T-helper 17 cell (primary cell): Measurements from ENCODE around the gene CLIC5. TPM values are rescaled to one million over a fixed set of nuclear protein-coding genes. Genes with fewer than 3 reads are reported as not detected.
A peak's percentile ranks its signal among the peaks of the same experiment; 100 is the strongest.

ENCODE experiments used
- ATAC-seq: fragments of 150-1000 bp; cut with Tn5 transposase; 2 replicates; pipeline ENCODE4 v1.10.0; 2021; ENCODE audit warnings: mild to moderate bottlenecking, moderate library complexity
- DNase-seq, 3 donors: peaks; one replicate each; pipeline versions ENCODE4 v3.0.0 to v3.0.0-alpha.2; 2020 to 2021
- H3K9me3 ChIP-seq: one replicate; pipeline ENCODE4 v1.7.0; 2013; ENCODE audit warnings: low read length, mild to moderate bottlenecking; ENCODE audit not compliant: control insufficient read depth, poor library complexity, severe bottlenecking
- H3K27ac Mint-ChIP-seq: one replicate; pipeline ENCODE4 v1.8.0; 2022; ENCODE audit warnings: mild to moderate bottlenecking, moderate library complexity, mixed read lengths
- H3K27me3 Mint-ChIP-seq: one replicate; pipeline ENCODE4 v1.8.0; 2022; ENCODE audit warnings: mixed read lengths
- H3K36me3 Mint-ChIP-seq: one replicate; pipeline ENCODE4 v1.8.0; 2022; ENCODE audit warnings: low read depth, mixed read lengths
- H3K4me1 Mint-ChIP-seq: one replicate; pipeline ENCODE4 v1.8.0; 2022; ENCODE audit warnings: mild to moderate bottlenecking, mixed read lengths
- H3K4me3 Mint-ChIP-seq: one replicate; pipeline ENCODE4 v1.8.0; 2022; ENCODE audit warnings: mild to moderate bottlenecking, moderate library complexity, mixed read lengths
- total RNA-seq, 4 donors: library from RNA in 2 of 4; stranded (reverse) in 2 of 4; gene quantifications; one replicate each; pipeline ENCODE4 v1.2.3 and lab custom pipeline; 2022 to 2026

The CLIC5 gene
- total RNA-seq, 2 donors from 2014 or later, result 7.2 to 10.1 TPM

DNA sequence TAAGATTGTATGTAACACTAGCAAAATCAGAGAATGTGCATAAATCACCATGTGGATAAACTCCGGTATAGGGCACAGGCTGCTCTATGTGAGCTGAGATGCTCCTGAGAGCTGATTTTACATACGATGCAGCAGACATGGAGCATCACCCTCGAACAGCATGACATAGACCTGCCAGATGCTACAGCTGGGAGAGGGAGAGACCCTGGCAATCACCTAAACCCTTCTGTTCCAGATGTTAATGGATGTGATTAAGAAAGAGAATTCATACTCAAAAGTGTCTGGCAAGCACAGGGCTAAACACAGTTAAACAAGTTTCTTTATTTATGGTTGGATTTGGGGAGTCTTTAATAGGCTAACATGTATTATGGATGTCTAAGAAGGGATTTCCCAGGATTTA, 157.0 kb downstream of the CLIC5 start:
- no peaks in the 10 kb centered on the region for H3K36me3 Mint-ChIP-seq
- peaks cover 2% of the 10 kb centered on the region for H3K4me1 Mint-ChIP-seq
- ATAC-seq, result no peak
- no peak overlapping the region for H3K27ac Mint-ChIP-seq
- no peak overlapping the region for H3K4me3 Mint-ChIP-seq
- no peaks in the 10 kb centered on the region for H3K9me3 ChIP-seq
- no peak for DNase-seq
- peaks cover 31% of the 10 kb centered on the region for H3K27me3 Mint-ChIP-seq

DNA sequence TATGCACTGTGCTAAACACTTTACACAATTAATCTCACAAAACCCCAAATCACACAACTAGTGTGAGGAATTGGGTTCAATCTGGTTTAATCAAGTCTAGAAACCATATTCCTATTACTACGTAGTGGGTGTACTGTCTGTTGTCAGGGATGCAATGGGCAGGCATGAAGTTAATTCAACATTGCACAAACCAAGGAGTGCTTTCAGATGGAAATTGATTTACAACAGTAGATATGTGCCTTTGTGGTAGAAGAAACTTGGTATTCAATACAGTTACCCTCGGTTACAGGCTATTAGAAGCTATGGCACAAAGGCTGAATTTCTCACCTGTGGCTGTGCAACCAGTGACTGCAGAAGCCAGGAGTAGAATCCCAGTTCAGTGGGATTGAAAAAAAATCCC, 157.8 kb downstream of the CLIC5 start:
- no peaks in the 10 kb centered on the region for H3K9me3 ChIP-seq
- Mint-ChIP-seq H3K27ac (no peak overlapping the region), H3K4me3 (no peak overlapping the region), H3K27me3 (peaks cover 33% of the 10 kb centered on the region), H3K4me1 (peaks cover 2% of the 10 kb centered on the region), H3K36me3 (no peaks in the 10 kb centered on the region)
- ATAC-seq, result no peak
- no peak for DNase-seq

DNA sequence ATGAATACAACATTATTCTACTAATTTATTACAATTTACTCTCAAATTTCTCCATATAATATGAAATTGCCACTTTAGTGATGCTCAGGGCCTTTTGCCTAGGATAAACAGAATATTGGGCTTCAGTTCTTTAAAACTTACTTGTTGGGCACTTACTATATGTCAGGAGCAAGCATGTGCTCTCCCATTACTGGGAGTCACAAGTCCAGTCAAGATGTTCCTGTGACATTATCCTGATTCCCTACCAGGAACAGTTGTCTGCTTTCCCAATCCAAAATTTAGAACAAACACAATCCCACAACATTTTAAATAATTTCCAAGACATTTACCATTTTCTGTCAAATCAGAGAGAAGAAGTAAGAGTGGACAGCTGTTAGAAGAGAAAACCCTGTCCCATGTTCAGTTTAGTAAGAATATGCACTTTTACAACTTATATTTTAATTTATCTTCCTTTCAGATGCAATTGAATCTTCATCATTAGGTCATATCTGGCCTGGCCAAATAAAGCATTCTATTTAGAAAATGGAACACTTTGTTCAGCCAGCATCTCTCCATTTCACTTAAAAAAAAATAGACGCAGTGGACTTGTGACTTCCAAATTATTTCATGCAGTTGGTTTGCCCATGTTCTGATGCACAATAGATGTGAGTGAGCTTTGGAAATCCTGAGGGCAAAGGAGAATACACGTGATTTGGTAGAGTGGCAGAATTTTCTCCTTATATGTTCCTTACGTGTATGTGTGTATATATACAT, 159.8 kb downstream of the CLIC5 start:
- Mint-ChIP-seq H3K27ac (no peak overlapping the region), H3K4me1 (peaks cover 2% of the 10 kb centered on the region), H3K27me3 (peaks cover 42% of the 10 kb centered on the region), H3K36me3 (no peaks in the 10 kb centered on the region), H3K4me3 (no peak overlapping the region)
- DNase-seq (no peak), ATAC-seq (no peak)
- H3K9me3 ChIP-seq, result no peaks in the 10 kb centered on the region

DNA sequence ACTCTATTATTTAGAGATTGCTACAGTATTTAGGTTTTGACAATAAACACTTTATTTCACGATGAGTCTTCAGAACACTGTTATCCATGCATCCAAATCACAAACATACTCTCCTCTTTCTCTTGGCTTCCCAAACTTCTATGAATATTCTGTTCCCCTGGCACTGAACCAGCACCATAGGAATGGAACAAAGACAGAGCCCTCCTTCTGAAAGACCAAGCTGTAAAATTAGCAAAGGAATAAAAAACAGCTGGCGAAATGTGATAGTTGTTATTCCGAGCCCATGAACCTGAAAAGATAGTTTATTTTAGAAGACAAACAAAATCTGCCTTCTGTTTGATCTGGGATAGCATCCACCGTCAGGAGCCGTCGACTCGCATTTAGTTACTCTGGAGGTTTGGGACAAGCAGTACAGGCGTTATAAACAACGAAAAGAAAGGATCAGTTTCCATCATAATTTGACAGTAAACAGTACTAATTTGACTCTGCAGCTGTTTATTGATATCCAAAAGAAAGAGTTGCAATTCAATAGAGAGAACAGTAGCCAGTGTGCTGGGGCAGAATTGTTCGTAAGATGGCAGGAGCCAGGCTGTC, 161.4 kb downstream of the CLIC5 start:
- DNase-seq (no peak), ATAC-seq (no peak)
- peaks cover 41% of the 10 kb centered on the region for H3K27me3 Mint-ChIP-seq
- no peak overlapping the region for H3K27ac Mint-ChIP-seq
- H3K9me3 ChIP-seq, result no peaks in the 10 kb centered on the region
- peaks cover 2% of the 10 kb centered on the region for H3K4me1 Mint-ChIP-seq
- H3K4me3 Mint-ChIP-seq, result no peak overlapping the region
- no peaks in the 10 kb centered on the region for H3K36me3 Mint-ChIP-seq

DNA sequence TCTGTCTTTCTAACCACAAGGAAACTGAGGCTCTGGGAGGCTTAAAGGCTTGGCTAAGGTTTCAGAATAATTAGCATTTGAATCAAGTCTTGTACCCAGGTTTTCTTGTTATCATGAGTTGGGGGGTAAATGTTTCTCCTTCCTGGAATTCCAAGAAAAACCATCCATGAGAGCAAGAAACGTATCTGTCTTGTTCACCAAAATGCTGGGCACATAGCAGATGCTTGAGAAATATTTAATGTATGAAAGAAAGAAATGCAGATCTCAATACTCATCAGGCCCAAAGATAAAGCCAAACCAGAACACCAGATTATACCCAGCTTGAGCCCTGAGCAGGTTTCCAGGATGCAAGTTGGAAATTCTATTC, 164.6 kb downstream of the CLIC5 start:
- H3K4me3 Mint-ChIP-seq, result no peak overlapping the region
- peaks cover 28% of the 10 kb centered on the region for H3K27me3 Mint-ChIP-seq
- DNase-seq (no peak), ATAC-seq (no peak)
- H3K27ac Mint-ChIP-seq, result no peak overlapping the region
- no peaks in the 10 kb centered on the region for H3K4me1 Mint-ChIP-seq
- no peaks in the 10 kb centered on the region for H3K9me3 ChIP-seq
- no peaks in the 10 kb centered on the region for H3K36me3 Mint-ChIP-seq

DNA sequence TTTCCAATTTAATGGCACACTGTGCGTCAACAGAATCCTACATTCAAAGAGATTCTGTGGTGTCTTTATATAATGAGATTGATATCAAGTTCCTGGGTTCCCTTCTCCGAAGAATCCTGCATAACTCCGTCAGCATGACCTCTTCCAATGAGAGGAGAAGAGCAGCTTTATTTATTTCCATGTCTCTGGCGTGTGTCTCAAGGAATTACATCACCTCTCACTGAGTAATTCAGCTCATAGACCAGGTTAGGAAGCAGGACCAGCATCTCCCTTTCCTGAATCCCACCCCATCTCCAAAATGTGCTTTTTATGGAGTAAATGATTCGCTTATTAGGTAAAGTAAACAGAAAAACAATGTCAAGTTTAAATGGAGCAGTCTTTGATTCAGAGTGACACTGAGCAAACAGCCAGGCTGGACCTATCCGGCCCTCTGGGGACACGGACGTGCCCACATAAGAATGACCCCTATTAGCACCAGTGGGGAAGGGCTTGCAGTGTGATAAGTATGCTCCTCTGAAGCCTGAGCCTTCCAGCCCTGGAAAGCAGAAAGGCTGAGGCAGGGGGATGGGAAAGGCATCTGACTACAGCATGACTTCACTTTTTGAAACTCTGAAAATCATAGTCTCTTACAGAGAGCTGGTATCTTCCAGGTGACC, 165.2 kb downstream of the CLIC5 start:
- Mint-ChIP-seq H3K27me3 (peaks cover 28% of the 10 kb centered on the region), H3K36me3 (no peaks in the 10 kb centered on the region), H3K27ac (no peak overlapping the region), H3K4me1 (no peaks in the 10 kb centered on the region), H3K4me3 (no peak overlapping the region)
- ATAC-seq, result no peak
- DNase-seq, result no peak
- H3K9me3 ChIP-seq, result no peaks in the 10 kb centered on the region

DNA sequence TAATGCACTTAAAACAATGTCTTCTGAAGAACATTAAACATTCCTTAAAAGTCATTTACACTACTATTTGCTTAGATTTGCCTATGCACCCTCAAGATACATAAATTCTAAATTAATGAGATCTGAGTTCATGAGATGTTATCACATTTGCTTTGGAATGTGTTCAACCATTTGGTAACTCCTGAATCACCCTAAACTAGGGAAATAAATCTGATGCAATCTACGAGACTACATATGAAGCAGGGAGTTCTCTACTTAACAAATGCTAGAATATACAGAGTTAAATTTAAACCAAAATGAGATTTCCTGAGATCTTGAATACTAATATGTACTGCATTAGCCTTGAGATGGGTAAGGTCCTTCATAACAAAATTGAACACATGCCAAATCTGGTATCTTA, 170.1 kb downstream of the CLIC5 start:
- peaks cover 2% of the 10 kb centered on the region for H3K4me1 Mint-ChIP-seq
- H3K27ac Mint-ChIP-seq, result no peak overlapping the region
- DNase-seq (no peak), ATAC-seq (no peak)
- no peaks in the 10 kb centered on the region for H3K9me3 ChIP-seq
- H3K36me3 Mint-ChIP-seq, result no peaks in the 10 kb centered on the region
- H3K27me3 Mint-ChIP-seq, result peaks cover 9% of the 10 kb centered on the region
- no peak overlapping the region for H3K4me3 Mint-ChIP-seq

DNA sequence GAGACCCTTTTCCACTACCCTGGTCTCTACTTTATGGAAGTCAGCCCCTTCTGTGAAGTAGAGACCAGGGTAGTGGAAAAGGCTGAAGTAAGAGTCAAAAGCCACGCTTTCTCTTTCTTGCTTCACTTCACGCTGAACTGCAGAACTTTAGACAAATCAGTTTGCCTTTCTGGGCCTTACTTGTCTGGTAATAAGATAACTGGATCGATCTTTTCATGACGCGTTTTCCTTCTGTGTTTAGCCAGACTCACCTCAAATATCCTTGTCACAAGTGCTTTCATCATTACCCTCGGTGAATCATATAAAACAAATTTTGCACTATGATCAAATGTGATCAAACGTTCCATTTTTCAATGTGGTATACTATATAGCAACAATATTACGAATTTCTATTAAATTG, 170.7 kb downstream of the CLIC5 start:
- DNase-seq (no peak), ATAC-seq (no peak)
- H3K36me3 Mint-ChIP-seq, result no peaks in the 10 kb centered on the region
- no peak overlapping the region for H3K4me3 Mint-ChIP-seq
- H3K9me3 ChIP-seq, result no peaks in the 10 kb centered on the region
- peaks cover 7% of the 10 kb centered on the region for H3K27me3 Mint-ChIP-seq
- H3K27ac Mint-ChIP-seq, result no peak overlapping the region
- peaks cover 2% of the 10 kb centered on the region for H3K4me1 Mint-ChIP-seq

DNA sequence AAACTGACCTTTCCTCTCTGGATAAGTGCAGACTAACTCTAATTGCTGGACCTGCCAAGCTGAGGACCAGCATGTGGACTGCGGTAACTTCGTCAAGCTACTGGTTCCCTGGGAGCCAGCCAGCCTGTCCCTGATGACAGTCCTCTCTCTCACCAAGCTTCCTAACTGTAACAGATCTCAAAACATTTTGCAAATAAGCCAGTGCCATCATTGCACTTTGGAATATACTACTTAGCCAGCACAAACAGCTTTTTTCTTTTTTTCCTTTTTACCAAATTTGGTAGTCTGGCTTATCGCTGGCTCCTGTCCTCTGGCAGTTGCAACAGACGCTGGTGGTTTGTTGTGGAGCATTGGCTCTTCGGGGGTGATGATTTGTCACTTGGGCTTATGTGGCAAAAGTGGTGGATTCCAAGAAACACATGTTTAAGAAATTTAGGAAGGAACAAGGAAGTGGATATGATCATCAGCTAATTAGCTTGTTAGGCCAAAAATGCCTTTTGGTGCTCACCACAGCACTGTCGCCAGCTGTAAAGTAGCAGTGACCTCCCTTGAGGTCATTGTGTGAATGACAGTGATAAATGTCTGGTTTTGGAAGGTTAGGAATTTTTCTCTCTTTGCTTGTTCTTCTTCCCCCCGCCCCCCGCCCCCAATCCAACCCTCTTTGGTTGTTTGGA, 171.7 kb downstream of the CLIC5 start:
- ATAC-seq, result no peak
- Mint-ChIP-seq H3K36me3 (no peaks in the 10 kb centered on the region), H3K27me3 (peaks cover 4% of the 10 kb centered on the region), H3K27ac (no peak overlapping the region), H3K4me1 (peaks cover 2% of the 10 kb centered on the region), H3K4me3 (no peak overlapping the region)
- H3K9me3 ChIP-seq, result no peaks in the 10 kb centered on the region
- DNase-seq, result no peak

DNA sequence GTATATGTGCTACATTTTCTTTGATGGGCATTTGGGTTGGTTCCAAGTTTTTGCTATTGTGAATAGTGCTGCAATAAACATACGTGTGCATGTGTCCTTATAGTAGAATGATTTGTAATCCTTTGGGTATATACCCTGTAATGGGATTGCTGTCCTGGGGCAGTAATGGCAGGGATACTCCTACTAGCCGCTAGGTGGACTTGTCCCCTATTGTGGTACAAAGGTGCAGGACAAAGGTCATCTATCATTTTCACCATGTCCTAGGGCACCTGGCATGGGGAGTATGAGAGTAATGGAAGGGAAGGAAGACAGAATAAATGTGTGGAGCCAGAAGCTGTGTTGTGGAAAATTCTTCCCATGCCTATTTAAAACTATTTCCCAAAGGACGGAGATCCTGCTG, 174.6 kb downstream of the CLIC5 start:
- ATAC-seq (no peak), DNase-seq (no peak)
- Mint-ChIP-seq H3K4me3 (no peak overlapping the region), H3K36me3 (no peaks in the 10 kb centered on the region), H3K27ac (no peak overlapping the region), H3K27me3 (peaks cover 4% of the 10 kb centered on the region), H3K4me1 (peaks cover 26% of the 10 kb centered on the region)
- no peaks in the 10 kb centered on the region for H3K9me3 ChIP-seq

DNA sequence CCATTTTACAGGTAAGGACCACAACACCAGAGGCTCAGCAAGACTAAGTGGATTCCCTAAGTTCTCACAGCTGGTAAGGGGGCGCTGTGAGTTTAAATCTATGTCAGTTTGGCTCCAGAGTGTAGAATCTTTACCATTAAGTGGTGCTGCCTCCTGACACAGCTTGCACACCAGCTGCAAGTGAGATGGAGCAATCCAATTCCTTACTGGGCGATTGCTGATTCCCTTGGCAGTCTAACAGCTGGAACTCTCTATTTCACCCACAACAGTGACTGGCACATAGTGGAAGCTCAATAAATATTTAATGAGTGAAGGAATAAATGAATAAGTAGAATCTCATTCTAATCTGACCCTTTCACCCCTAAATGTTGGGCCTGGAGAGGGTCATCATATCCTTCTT, 176.7 kb downstream of the CLIC5 start:
- peak overlapping the region; percentile 66 for H3K27ac Mint-ChIP-seq
- peaks cover 31% of the 10 kb centered on the region for H3K4me1 Mint-ChIP-seq
- no peaks in the 10 kb centered on the region for H3K9me3 ChIP-seq
- H3K4me3 Mint-ChIP-seq, result no peak overlapping the region
- no peak for ATAC-seq
- peaks cover 4% of the 10 kb centered on the region for H3K27me3 Mint-ChIP-seq
- H3K36me3 Mint-ChIP-seq, result no peaks in the 10 kb centered on the region
- DNase-seq, result no peak

DNA sequence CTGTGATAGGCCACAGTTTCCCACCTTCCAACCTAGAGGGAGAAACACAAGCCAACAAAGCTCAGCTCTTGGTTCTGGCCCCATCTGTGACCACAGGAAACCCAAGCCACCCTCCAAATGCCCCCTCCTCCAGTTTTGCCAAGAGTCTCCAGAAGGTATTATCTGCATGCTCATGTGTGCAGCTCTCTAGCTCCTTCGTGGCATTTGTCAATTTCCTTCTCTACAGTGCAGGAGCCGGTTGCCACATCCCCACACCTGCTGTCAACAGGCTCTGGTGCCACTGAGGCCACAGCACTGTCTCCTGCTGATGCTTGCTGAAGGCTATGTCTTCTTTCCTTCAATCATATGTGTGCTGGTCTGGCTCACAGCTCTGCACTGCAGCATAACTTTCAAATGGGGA, 177.2 kb downstream of the CLIC5 start:
- H3K4me3 Mint-ChIP-seq, result peak overlapping the region; percentile 39
- DNase-seq (no peak), ATAC-seq (no peak)
- H3K36me3 Mint-ChIP-seq, result no peaks in the 10 kb centered on the region
- peaks cover 31% of the 10 kb centered on the region for H3K4me1 Mint-ChIP-seq
- peaks cover 4% of the 10 kb centered on the region for H3K27me3 Mint-ChIP-seq
- peak overlapping the region; percentile 66 for H3K27ac Mint-ChIP-seq
- H3K9me3 ChIP-seq, result no peaks in the 10 kb centered on the region

DNA sequence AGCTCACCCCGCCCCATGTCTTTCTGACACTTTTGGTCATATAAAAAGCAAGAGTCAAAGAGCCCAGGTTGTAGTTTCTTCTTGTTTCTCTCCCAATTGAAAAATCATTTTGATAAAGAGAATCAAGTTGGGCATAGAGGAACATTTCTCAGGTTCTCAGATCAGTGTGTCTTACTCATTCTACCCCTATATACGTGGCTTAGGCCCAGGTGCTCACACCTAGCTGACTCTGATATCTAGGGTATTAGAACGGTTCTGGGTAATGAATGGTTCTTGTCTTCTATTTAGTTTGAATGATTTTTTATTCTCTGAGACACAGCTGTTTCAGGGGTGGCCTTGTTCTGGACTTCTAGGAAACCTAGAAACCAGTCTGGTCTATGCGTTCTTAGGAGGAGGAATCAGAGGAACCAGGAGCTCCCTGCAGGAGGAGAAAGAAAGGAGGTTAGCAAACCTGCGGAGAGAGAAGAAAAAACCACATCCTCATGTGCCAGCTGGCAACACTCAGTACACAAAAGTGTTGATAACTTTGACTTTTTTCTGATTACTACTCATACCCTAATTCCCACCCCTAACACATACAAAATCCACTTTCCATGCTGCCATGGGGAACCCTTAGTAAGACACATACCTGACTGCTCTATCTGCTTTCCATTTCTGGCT, 178.0 kb downstream of the CLIC5 start:
- Mint-ChIP-seq H3K36me3 (no peaks in the 10 kb centered on the region), H3K27me3 (peaks cover 4% of the 10 kb centered on the region), H3K27ac (peak overlapping the region; percentile 66), H3K4me1 (peaks cover 31% of the 10 kb centered on the region), H3K4me3 (no peak overlapping the region)
- DNase-seq (no peak), ATAC-seq (no peak)
- H3K9me3 ChIP-seq, result no peaks in the 10 kb centered on the region
